IMR-90 (cell line): ENCODE measurements around the gene SKP2. TPM values are rescaled to one million over a fixed set of nuclear protein-coding genes. Genes with fewer than 3 reads are reported as not detected.

Source experiments
- ATAC-seq: fragments of 200-7000 bp; cut with Tn5 transposase; 2 replicates; pipeline ENCODE4 v1.9.1; 2020; ENCODE audit warnings: low read depth, mild to moderate bottlenecking, moderate library complexity
- BruUV-seq: library from RNA; stranded (reverse); fragments of 400-500 nt; replicated peaks from 2 replicates; lab custom pipeline; 2021; lab: Mats Ljungman, UMichigan
- CTCF ChIA-PET: fragments of 300-600 bp; formaldehyde crosslinking; extraction: SDS; loops from one replicate; lab custom pipeline; 2021; ENCODE audit warnings: antibody characterized with exemption; lab: Yijun Ruan, JAX
- POLR2A ChIA-PET: fragments of 300-600 bp; sonication (Branson Sonifier 250); formaldehyde crosslinking; loops from one replicate; lab custom pipeline; 2022; ENCODE audit warnings: antibody characterized with exemption; ENCODE audit not compliant: unreplicated experiment; lab: Charles Lee
- DNase-seq: peaks from one replicate; pipeline ENCODE4 v3.0.0; 2013
- H2AFZ ChIP-seq: replicated peaks from 2 replicates; pipeline ENCODE3; 2013; ENCODE audit warnings: low read length, mild to moderate bottlenecking; ENCODE audit not compliant: poor library complexity
- H2AK5ac ChIP-seq: 2 replicates; pipeline ENCODE4 v1.6.1; 2013; ENCODE audit warnings: low read depth, low read length, inconsistent platforms
- H2AK9ac ChIP-seq: replicated peaks from 2 replicates; pipeline ENCODE3; 2013; ENCODE audit warnings: mild to moderate bottlenecking, low read depth, low read length, moderate library complexity; ENCODE audit not compliant: poor library complexity
- H2BK120ac ChIP-seq: 2 replicates; pipeline ENCODE4 v1.6.1; 2013; ENCODE audit warnings: low read depth, low read length, inconsistent platforms
- H2BK15ac ChIP-seq: 3 replicates; pipeline ENCODE4 v1.6.1; 2013; ENCODE audit warnings: low read depth, low read length, inconsistent platforms
- H2BK20ac ChIP-seq: 2 replicates; pipeline ENCODE4 v1.6.1; 2013; ENCODE audit warnings: low read depth, mild to moderate bottlenecking, inconsistent platforms, low read length, moderate library complexity
- H2BK5ac ChIP-seq: 2 replicates; pipeline ENCODE4 v1.6.1; 2013; ENCODE audit warnings: mild to moderate bottlenecking, low read depth, low read length, inconsistent platforms; ENCODE audit not compliant: poor library complexity, severe bottlenecking
- H3K14ac ChIP-seq: replicated peaks from 2 replicates; pipeline ENCODE4 v1.6.1; 2013; ENCODE audit warnings: low read depth, low read length, inconsistent platforms
- H3K18ac ChIP-seq: 2 replicates; pipeline ENCODE4 v1.6.1; 2013; ENCODE audit warnings: low read depth, low read length, control low read depth
- H3K23ac ChIP-seq: 2 replicates; pipeline ENCODE4 v1.6.1; 2013; ENCODE audit warnings: low read depth, low read length, inconsistent platforms
- H3K27ac ChIP-seq: 2 replicates; pipeline ENCODE4 v1.5.1; 2013; ENCODE audit warnings: mild to moderate bottlenecking, control low read depth, low read length; ENCODE audit not compliant: insufficient read depth
- H3K27me3 ChIP-seq: 2 replicates; pipeline ENCODE4 v1.6.1; 2013; ENCODE audit warnings: low read length; ENCODE audit not compliant: control insufficient read depth, insufficient read depth
- H3K36me3 ChIP-seq: 2 replicates; pipeline ENCODE4 v1.6.1; 2013; ENCODE audit warnings: low read length, mixed read lengths; ENCODE audit not compliant: control insufficient read depth, insufficient read depth
- H3K4ac ChIP-seq: 2 replicates; pipeline ENCODE4 v1.6.1; 2013; ENCODE audit warnings: low read depth, low read length, inconsistent platforms
- H3K4me1 ChIP-seq: 2 replicates; pipeline ENCODE4 v1.6.1; 2013; ENCODE audit warnings: low read length, mixed read lengths; ENCODE audit not compliant: control insufficient read depth, insufficient read depth
- H3K4me2 ChIP-seq: 2 replicates; pipeline ENCODE4 v1.6.1; 2013; ENCODE audit warnings: low read depth, mild to moderate bottlenecking, control low read depth, low read length, moderate library complexity
- H3K4me3 ChIP-seq: 2 replicates; pipeline ENCODE4 v1.5.1; 2013; ENCODE audit warnings: low read depth, mild to moderate bottlenecking, control low read depth, low read length, moderate library complexity; ENCODE audit not compliant: insufficient read depth
- H3K56ac ChIP-seq: 2 replicates; pipeline ENCODE4 v1.6.1; 2013; ENCODE audit warnings: low read length, inconsistent platforms; ENCODE audit not compliant: insufficient read depth; ENCODE audit errors: extremely low read depth
- H3K79me1 ChIP-seq, 2 experiments: 2 replicates each; pipeline ENCODE4 v1.6.1; 2013; ENCODE audit warnings: low read length in 2 of 2, inconsistent platforms in 1 of 2, low read depth in 1 of 2
- H3K9ac ChIP-seq: 2 replicates; pipeline ENCODE4 v1.6.1; 2013; ENCODE audit warnings: low read depth, low read length, control low read depth
- H3K9me1 ChIP-seq: 2 replicates; pipeline ENCODE4 v1.6.1; 2013; ENCODE audit warnings: low read length, inconsistent platforms; ENCODE audit not compliant: insufficient read depth
- H3K9me3 ChIP-seq: 2 replicates; pipeline ENCODE4 v1.6.1; 2013; ENCODE audit warnings: low read length; ENCODE audit not compliant: control insufficient read depth, insufficient read depth
- H4K20me1 ChIP-seq: 2 replicates; pipeline ENCODE4 v1.6.1; 2013; ENCODE audit warnings: low read length, inconsistent platforms; ENCODE audit not compliant: insufficient read depth
- H4K5ac ChIP-seq: 2 replicates; pipeline ENCODE4 v1.6.1; 2013; ENCODE audit warnings: mild to moderate bottlenecking, low read depth, low read length, control low read depth
- H4K8ac ChIP-seq, 2 experiments: 2 replicates each; pipeline ENCODE4 v1.6.1; 2013; ENCODE audit warnings: low read depth in 2 of 2, low read length in 2 of 2, control low read depth in 1 of 2, inconsistent platforms in 1 of 2
- H4K91ac ChIP-seq: 2 replicates; pipeline ENCODE4 v1.6.1; 2013; ENCODE audit warnings: low read depth, low read length, inconsistent platforms; ENCODE audit not compliant: insufficient read depth
- CEBPB ChIP-seq: IDR thresholded peaks from 2 replicates; pipeline ENCODE4 v1.6.1; 2012; ENCODE audit warnings: low read depth, low read length, improper control_type of control experiment
- ELK1 ChIP-seq: fragments of 150-350 bp; IDR thresholded peaks from 2 replicates; pipeline ENCODE4 v1.6.1; 2016; ENCODE audit warnings: low read depth, mild to moderate bottlenecking, low read length, moderate library complexity, borderline replicate concordance
- WGBS, 2 experiments: methylation state at CpG; one replicate each; pipeline versions ENCODE4 v1.1.5 to v1.1.7; 2013; ENCODE audit warnings: missing lambda C conversion rate in 2 of 2; ENCODE audit not compliant: insufficient read length in 1 of 2; ENCODE audit errors: extremely low coverage in 2 of 2; 5-methylcytosine and 5-hydroxymethylcytosine counted together
- dilution Hi-C: fragments of 300-500 bp; cut with HindIII; formaldehyde crosslinking; loops from one replicate; pipeline ENCODE4 v1.14.3; 2018; ENCODE audit warnings: low sequenced_read_pairs; ENCODE audit not compliant: unreplicated experiment
- in situ Hi-C: fragments of 300-500 bp; cut with MboI; formaldehyde crosslinking; loops from 3 replicates; pipeline ENCODE4 v1.14.3; 2019; ENCODE audit warnings: low sequenced_read_pairs, inconsistent platforms, mixed read lengths
- intact Hi-C: fragments of 100-400 bp; cut with micrococcal nuclease; formaldehyde crosslinking; loops from 2 replicates; pipeline ENCODE4 v1.10.0; 2022
- polyA plus RNA-seq, 3 experiments: library from polyadenylated mRNA; depleted of rRNA; stranded (reverse); fragments of >200 nt; gene quantifications; 2 replicates each; pipeline ENCODE4 v1.2.3, GENCODE V29; 2012; ENCODE audit warnings: low replicate concordance in 1 of 3
- total RNA-seq: library from RNA; depleted of rRNA; stranded (reverse); fragments of >200 nt; gene quantifications from 2 replicates; pipeline ENCODE4 v1.2.3, GENCODE V29; 2012

SKP2 gene
- total and polyA plus RNA-seq, 2 of the 4 experiments (the other 2 are of a cell fraction) = 23.3 to 92.1 TPM

GRCh38 chr5:36135988-36136387 is 15.9 kb upstream of the SKP2 start:
- no TSS peak for BruUV-seq
- no peak overlapping the region for H3K18ac ChIP-seq
- H3K4me3 ChIP-seq = no peak overlapping the region
- no peak overlapping the region for H3K27ac ChIP-seq
- no peak overlapping the region for H3K14ac ChIP-seq
- H3K9me1 ChIP-seq = no peaks in the 10 kb centered on the region
- no peak overlapping the region for H4K91ac ChIP-seq
- no peaks in the 10 kb centered on the region for H4K20me1 ChIP-seq
- H4K5ac ChIP-seq = no peak overlapping the region
- no peak overlapping the region for H3K9ac ChIP-seq
- no peaks in the 10 kb centered on the region for H3K4me1 ChIP-seq
- ChIA-PET CTCF (no interaction called here), POLR2A (interaction anchor here (0.6 kb wide), 1 partner anchor 30 kb away, joined by 4 read pairs; no protein-coding TSS in a partner anchor)
- no peak overlapping the region for H3K56ac ChIP-seq
- H2BK15ac ChIP-seq = no peak overlapping the region
- no peak overlapping the region for H2AK9ac ChIP-seq
- no peak overlapping the region for H2BK5ac ChIP-seq
- WGBS, 2 experiments = no CpG with 5 or more reads among the region's 3 CpGs
- no peak overlapping the region for H3K23ac ChIP-seq
- no peaks in the 10 kb centered on the region for H3K79me1 ChIP-seq
- in situ Hi-C loops = no loop called here
- intact Hi-C loops = no loop called here
- H2BK120ac ChIP-seq = no peak overlapping the region
- DNase-seq = no peak
- no peaks in the 10 kb centered on the region for H3K27me3 ChIP-seq
- no peak overlapping the region for H2AFZ ChIP-seq
- no peak overlapping the region for H3K4ac ChIP-seq
- no peak overlapping the region for H2AK5ac ChIP-seq
- TF ChIP-seq ELK1 (no peak), CEBPB (peak; percentile 82)
- H3K36me3 ChIP-seq = peaks cover 5% of the 10 kb centered on the region; the same call in 1 of the 2 replicates
- H3K9me3 ChIP-seq = no peaks in the 10 kb centered on the region; the same call in 1 of the 2 replicates
- dilution Hi-C loops = no loop called here
- no peak overlapping the region for H2BK20ac ChIP-seq
- H4K8ac ChIP-seq = no peak overlapping the region
- no peak overlapping the region for H3K4me2 ChIP-seq
- no peak for ATAC-seq
